H1 (cell line): Measurements from ENCODE around the gene GZF1.

Experiments used
- BCL11A ChIP-seq, 2 experiments: IDR thresholded peaks; one replicate each; pipeline ENCODE4 v1.6.1; 2011; ENCODE audit warnings: low read depth in 2 of 2, low read length in 2 of 2, mild to moderate bottlenecking in 2 of 2
- EGR1 ChIP-seq: IDR thresholded peaks from 2 replicates; pipeline ENCODE4 v1.6.1; 2011; ENCODE audit warnings: low read depth, low read length, borderline replicate concordance
- POLR2A ChIP-seq, 2 experiments: IDR thresholded peaks; 1 replicate in 1 of 2; 2 replicates in 1 of 2; pipeline ENCODE4 v1.6.1; 2011; ENCODE audit warnings: low read depth in 2 of 2, low read length in 2 of 2, mild to moderate bottlenecking in 2 of 2; ENCODE audit errors: control extremely low read depth in 1 of 2
- POLR2AphosphoS5 ChIP-seq: IDR thresholded peaks from 2 replicates; pipeline ENCODE4 v1.6.1; 2011; ENCODE audit warnings: low read depth, low read length
- RNF2 ChIP-seq: fragments of 200-900, 300-1000 bp; sonication (generic); IDR thresholded peaks from 2 replicates; pipeline ENCODE4 v1.7.1; 2016; ENCODE audit warnings: borderline replicate concordance, low read depth, mild to moderate bottlenecking, antibody characterized with exemption, low read length; ENCODE audit not compliant: poor library complexity, severe bottlenecking; ENCODE audit errors: missing control alignments
- TAF1 ChIP-seq: IDR thresholded peaks from 2 replicates; pipeline ENCODE4 v1.6.1; 2011; ENCODE audit warnings: mild to moderate bottlenecking, low read depth, low read length
- TF ChIP-seq, protein P1 (sequence below), 3 experiments: IDR thresholded peaks; 1 replicate in 2 of 3; 2 replicates in 1 of 3; pipeline versions ENCODE4 v1.5.1 to v1.6.1; 2011; ENCODE audit warnings: low read length in 3 of 3, mild to moderate bottlenecking in 3 of 3, inconsistent platforms in 2 of 3, low read depth in 1 of 3, moderate library complexity in 1 of 3; ENCODE audit not compliant: insufficient read depth in 1 of 3; ENCODE audit errors: control extremely low read depth in 1 of 3
- TF ChIP-seq, protein P2 (sequence below): fragments of 300-600 bp; sonication (generic); IDR thresholded peaks from 2 replicates; pipeline ENCODE4 v1.7.1; 2012; ENCODE audit warnings: low read length, moderate library complexity, mild to moderate bottlenecking, inconsistent platforms; ENCODE audit not compliant: insufficient replicate concordance
- TF ChIP-seq, protein P3 (sequence below): IDR thresholded peaks from 2 replicates; pipeline ENCODE4 v1.6.1; 2011; ENCODE audit warnings: low read depth, mild to moderate bottlenecking, low read length; ENCODE audit not compliant: insufficient read depth

DNA sequence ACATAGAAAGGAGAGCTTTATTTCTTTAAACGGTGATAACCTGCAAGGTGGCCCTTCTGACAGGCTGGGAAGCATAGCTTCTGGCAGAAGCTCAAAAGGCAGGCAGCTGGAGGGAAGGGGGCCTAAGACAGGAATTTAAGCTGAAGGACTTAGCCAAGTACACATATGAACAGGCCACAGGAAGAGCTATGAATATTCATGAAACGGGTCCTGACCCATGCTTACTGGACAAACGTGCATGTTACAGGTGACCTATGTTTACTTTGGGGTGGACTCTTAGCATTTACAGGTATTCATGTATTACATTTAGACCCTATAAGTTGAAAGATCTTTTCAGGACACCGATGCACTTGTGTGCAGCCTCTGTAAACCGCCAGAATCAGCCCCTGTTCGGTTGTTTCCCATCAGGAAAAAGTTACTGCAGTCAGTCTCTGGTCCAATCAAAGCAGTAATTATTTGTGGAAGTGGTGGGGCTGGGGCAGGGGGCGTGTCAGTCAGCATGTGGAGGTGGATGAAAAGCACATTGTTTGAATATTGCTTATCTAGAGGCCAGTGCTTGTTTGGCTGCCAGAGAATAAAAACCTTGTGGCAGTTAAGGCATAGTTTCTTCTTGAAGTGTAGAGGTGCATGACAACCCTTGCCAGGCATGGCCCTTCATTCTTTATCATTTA lies 2.9 kb upstream of the GZF1 start:
- TF ChIP-seq, protein P1, sequence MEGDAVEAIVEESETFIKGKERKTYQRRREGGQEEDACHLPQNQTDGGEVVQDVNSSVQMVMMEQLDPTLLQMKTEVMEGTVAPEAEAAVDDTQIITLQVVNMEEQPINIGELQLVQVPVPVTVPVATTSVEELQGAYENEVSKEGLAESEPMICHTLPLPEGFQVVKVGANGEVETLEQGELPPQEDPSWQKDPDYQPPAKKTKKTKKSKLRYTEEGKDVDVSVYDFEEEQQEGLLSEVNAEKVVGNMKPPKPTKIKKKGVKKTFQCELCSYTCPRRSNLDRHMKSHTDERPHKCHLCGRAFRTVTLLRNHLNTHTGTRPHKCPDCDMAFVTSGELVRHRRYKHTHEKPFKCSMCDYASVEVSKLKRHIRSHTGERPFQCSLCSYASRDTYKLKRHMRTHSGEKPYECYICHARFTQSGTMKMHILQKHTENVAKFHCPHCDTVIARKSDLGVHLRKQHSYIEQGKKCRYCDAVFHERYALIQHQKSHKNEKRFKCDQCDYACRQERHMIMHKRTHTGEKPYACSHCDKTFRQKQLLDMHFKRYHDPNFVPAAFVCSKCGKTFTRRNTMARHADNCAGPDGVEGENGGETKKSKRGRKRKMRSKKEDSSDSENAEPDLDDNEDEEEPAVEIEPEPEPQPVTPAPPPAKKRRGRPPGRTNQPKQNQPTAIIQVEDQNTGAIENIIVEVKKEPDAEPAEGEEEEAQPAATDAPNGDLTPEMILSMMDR (IDR thresholded peaks at IDR 0.05; ENCODE audit: control extremely low read depth in 1 of 3, insufficient read depth in 1 of 3, low read depth in 1 of 3, low read length in 3 of 3), result no peak
- no peak for TF ChIP-seq POLR2A (IDR thresholded peaks at IDR 0.05; ENCODE audit: control extremely low read depth in 1 of 2, low read depth in 2 of 2, low read length in 2 of 2)
- no peak for TF ChIP-seq EGR1
- no peak for TF ChIP-seq BCL11A (IDR thresholded peaks at IDR 0.05; ENCODE audit: low read depth in 2 of 2, low read length in 2 of 2)
- TF ChIP-seq RNF2, result no peak
- TF ChIP-seq, protein P2, sequence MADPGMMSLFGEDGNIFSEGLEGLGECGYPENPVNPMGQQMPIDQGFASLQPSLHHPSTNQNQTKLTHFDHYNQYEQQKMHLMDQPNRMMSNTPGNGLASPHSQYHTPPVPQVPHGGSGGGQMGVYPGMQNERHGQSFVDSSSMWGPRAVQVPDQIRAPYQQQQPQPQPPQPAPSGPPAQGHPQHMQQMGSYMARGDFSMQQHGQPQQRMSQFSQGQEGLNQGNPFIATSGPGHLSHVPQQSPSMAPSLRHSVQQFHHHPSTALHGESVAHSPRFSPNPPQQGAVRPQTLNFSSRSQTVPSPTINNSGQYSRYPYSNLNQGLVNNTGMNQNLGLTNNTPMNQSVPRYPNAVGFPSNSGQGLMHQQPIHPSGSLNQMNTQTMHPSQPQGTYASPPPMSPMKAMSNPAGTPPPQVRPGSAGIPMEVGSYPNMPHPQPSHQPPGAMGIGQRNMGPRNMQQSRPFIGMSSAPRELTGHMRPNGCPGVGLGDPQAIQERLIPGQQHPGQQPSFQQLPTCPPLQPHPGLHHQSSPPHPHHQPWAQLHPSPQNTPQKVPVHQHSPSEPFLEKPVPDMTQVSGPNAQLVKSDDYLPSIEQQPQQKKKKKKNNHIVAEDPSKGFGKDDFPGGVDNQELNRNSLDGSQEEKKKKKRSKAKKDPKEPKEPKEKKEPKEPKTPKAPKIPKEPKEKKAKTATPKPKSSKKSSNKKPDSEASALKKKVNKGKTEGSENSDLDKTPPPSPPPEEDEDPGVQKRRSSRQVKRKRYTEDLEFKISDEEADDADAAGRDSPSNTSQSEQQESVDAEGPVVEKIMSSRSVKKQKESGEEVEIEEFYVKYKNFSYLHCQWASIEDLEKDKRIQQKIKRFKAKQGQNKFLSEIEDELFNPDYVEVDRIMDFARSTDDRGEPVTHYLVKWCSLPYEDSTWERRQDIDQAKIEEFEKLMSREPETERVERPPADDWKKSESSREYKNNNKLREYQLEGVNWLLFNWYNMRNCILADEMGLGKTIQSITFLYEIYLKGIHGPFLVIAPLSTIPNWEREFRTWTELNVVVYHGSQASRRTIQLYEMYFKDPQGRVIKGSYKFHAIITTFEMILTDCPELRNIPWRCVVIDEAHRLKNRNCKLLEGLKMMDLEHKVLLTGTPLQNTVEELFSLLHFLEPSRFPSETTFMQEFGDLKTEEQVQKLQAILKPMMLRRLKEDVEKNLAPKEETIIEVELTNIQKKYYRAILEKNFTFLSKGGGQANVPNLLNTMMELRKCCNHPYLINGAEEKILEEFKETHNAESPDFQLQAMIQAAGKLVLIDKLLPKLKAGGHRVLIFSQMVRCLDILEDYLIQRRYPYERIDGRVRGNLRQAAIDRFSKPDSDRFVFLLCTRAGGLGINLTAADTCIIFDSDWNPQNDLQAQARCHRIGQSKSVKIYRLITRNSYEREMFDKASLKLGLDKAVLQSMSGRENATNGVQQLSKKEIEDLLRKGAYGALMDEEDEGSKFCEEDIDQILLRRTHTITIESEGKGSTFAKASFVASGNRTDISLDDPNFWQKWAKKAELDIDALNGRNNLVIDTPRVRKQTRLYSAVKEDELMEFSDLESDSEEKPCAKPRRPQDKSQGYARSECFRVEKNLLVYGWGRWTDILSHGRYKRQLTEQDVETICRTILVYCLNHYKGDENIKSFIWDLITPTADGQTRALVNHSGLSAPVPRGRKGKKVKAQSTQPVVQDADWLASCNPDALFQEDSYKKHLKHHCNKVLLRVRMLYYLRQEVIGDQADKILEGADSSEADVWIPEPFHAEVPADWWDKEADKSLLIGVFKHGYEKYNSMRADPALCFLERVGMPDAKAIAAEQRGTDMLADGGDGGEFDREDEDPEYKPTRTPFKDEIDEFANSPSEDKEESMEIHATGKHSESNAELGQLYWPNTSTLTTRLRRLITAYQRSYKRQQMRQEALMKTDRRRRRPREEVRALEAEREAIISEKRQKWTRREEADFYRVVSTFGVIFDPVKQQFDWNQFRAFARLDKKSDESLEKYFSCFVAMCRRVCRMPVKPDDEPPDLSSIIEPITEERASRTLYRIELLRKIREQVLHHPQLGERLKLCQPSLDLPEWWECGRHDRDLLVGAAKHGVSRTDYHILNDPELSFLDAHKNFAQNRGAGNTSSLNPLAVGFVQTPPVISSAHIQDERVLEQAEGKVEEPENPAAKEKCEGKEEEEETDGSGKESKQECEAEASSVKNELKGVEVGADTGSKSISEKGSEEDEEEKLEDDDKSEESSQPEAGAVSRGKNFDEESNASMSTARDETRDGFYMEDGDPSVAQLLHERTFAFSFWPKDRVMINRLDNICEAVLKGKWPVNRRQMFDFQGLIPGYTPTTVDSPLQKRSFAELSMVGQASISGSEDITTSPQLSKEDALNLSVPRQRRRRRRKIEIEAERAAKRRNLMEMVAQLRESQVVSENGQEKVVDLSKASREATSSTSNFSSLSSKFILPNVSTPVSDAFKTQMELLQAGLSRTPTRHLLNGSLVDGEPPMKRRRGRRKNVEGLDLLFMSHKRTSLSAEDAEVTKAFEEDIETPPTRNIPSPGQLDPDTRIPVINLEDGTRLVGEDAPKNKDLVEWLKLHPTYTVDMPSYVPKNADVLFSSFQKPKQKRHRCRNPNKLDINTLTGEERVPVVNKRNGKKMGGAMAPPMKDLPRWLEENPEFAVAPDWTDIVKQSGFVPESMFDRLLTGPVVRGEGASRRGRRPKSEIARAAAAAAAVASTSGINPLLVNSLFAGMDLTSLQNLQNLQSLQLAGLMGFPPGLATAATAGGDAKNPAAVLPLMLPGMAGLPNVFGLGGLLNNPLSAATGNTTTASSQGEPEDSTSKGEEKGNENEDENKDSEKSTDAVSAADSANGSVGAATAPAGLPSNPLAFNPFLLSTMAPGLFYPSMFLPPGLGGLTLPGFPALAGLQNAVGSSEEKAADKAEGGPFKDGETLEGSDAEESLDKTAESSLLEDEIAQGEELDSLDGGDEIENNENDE, result no peak
- no peak for TF ChIP-seq POLR2AphosphoS5
- TF ChIP-seq TAF1, result no peak
- TF ChIP-seq, protein P3, sequence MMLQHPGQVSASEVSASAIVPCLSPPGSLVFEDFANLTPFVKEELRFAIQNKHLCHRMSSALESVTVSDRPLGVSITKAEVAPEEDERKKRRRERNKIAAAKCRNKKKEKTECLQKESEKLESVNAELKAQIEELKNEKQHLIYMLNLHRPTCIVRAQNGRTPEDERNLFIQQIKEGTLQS, result no peak
